B cell (primary cell): Measurements from ENCODE around the gene EFR3B. TPM values are rescaled to one million over a fixed set of nuclear protein-coding genes. Genes with fewer than 3 reads are reported as not detected.
A peak's percentile ranks its signal among the peaks of the same experiment; 100 is the strongest.

Experiments used
- ATAC-seq: fragments of 200-7000 bp; cut with Tn5 transposase; one replicate; pipeline ENCODE4 v1.10.0; 2021; ENCODE audit warnings: low read depth, mild to moderate bottlenecking, moderate number of reproducible peaks, moderate library complexity
- CTCF ChIA-PET: fragments of 350-600 bp; sonication (Branson Sonifier 250); formaldehyde crosslinking; loops from one replicate; lab custom pipeline; 2021; ENCODE audit warnings: antibody characterized with exemption, inconsistent platforms; lab: Charles Lee
- POLR2A ChIA-PET: fragments of 350-600 bp; sonication (Branson Sonifier 250); formaldehyde crosslinking; loops from one replicate; lab custom pipeline; 2021; ENCODE audit warnings: antibody characterized with exemption; lab: Charles Lee
- DNase-seq: peaks from one replicate; pipeline ENCODE4 v3.0.0; 2013
- H2AFZ ChIP-seq: 2 replicates; pipeline ENCODE4 v1.6.1; 2012; ENCODE audit warnings: mild to moderate bottlenecking, low read depth, low read length; ENCODE audit not compliant: insufficient read depth, poor library complexity, severe bottlenecking
- H3K27ac ChIP-seq, 2 donors: 1 replicate in 1 of 2; 2 replicates in 1 of 2; pipeline ENCODE4 v1.5.1; 2012 to 2013; ENCODE audit warnings: low read length in 2 of 2, mild to moderate bottlenecking in 2 of 2, moderate library complexity in 1 of 2
- H3K27me3 ChIP-seq, 4 experiments: fragments of 200-600 bp in 1 of 4; sonication (generic) in 1 of 4; replicated peaks in 1 of 4; 1 replicate in 2 of 4; 2 replicates in 2 of 4; pipeline versions ENCODE4 v1.6.1 to v1.7.0; 2013 to 2016; ENCODE audit warnings: low read length in 3 of 4, mild to moderate bottlenecking in 2 of 4, mixed read lengths in 1 of 4, moderate library complexity in 1 of 4; ENCODE audit not compliant: insufficient read depth in 4 of 4, control insufficient read depth in 3 of 4; ENCODE audit errors: control extremely low read depth in 1 of 4
- H3K36me3 ChIP-seq, 2 experiments: replicated peaks in 1 of 2; 1 replicate in 1 of 2; 2 replicates in 1 of 2; pipeline versions ENCODE4 v1.6.1 to v1.7.1; 2013; ENCODE audit warnings: low read length in 1 of 2; ENCODE audit not compliant: insufficient read depth in 2 of 2, control insufficient read depth in 1 of 2; ENCODE audit errors: control extremely low read depth in 1 of 2, extremely low read depth in 1 of 2
- H3K4me1 ChIP-seq, 2 donors: fragments of 200-600 bp in 1 of 2; sonication (generic) in 1 of 2; 1 replicate in 1 of 2; 2 replicates in 1 of 2; pipeline versions ENCODE4 v1.5.1 to v1.6.1; 2013 to 2017; ENCODE audit warnings: low read length in 2 of 2; ENCODE audit not compliant: control insufficient read depth in 2 of 2, insufficient read depth in 2 of 2
- H3K4me2 ChIP-seq: replicated peaks from 2 replicates; pipeline ENCODE3; 2012; ENCODE audit warnings: mild to moderate bottlenecking, low read depth, low read length; ENCODE audit not compliant: poor library complexity, severe bottlenecking
- H3K4me3 ChIP-seq, 5 experiments: fragments of 200-600 bp in 1 of 5; sonication (generic) in 1 of 5; 1 replicate in 3 of 5; 2 replicates in 2 of 5; pipeline versions ENCODE4 v1.5.1 to v1.7.0; 2011 to 2016; ENCODE audit warnings: low read length in 4 of 5, mild to moderate bottlenecking in 4 of 5, low read depth in 2 of 5, control low read depth in 1 of 5, moderate library complexity in 1 of 5; ENCODE audit not compliant: insufficient read depth in 1 of 5; ENCODE audit errors: control extremely low read depth in 1 of 5, extremely low read depth in 1 of 5
- H3K79me2 ChIP-seq: fragments of 200-600 bp; sonication (generic); one replicate; pipeline ENCODE4 v1.6.0; 2016; ENCODE audit warnings: low read length; ENCODE audit not compliant: control insufficient read depth, insufficient read depth
- H3K9ac ChIP-seq: fragments of 200-600 bp; sonication (generic); 2 replicates; pipeline ENCODE4 v1.6.1; 2017; ENCODE audit warnings: mild to moderate bottlenecking, low read length, moderate library complexity
- H3K9me3 ChIP-seq, 3 donors: one replicate each; pipeline versions ENCODE4 v1.6.1 to v1.7.1; 2013; ENCODE audit warnings: low read length in 2 of 3; ENCODE audit not compliant: control insufficient read depth in 2 of 3, insufficient read depth in 1 of 3; ENCODE audit errors: control extremely low read depth in 1 of 3
- H4K20me1 ChIP-seq: 2 replicates; pipeline ENCODE4 v1.6.0; 2012; ENCODE audit warnings: mild to moderate bottlenecking, low read length; ENCODE audit not compliant: insufficient read depth, control insufficient read depth, poor library complexity, severe bottlenecking
- H3K27ac Mint-ChIP-seq: one replicate; pipeline ENCODE4 v1.8.0; 2021; ENCODE audit warnings: mixed read lengths
- H3K27me3 Mint-ChIP-seq: one replicate; pipeline ENCODE4 v1.8.0; 2021; ENCODE audit warnings: mixed read lengths
- H3K4me1 Mint-ChIP-seq: one replicate; pipeline ENCODE4 v1.8.0; 2021; ENCODE audit warnings: mixed read lengths
- H3K4me3 Mint-ChIP-seq: one replicate; pipeline ENCODE4 v1.8.0; 2021; ENCODE audit warnings: mixed read lengths
- H3K9me3 Mint-ChIP-seq: one replicate; pipeline ENCODE4 v1.8.0; 2022; ENCODE audit warnings: mixed read lengths; ENCODE audit not compliant: insufficient read depth
- EZH2 ChIP-seq: IDR thresholded peaks from 2 replicates; pipeline ENCODE4 v1.6.1; 2012; ENCODE audit warnings: borderline replicate concordance, low read depth, mild to moderate bottlenecking, moderate library complexity, low read length; ENCODE audit not compliant: insufficient read depth, poor library complexity, severe bottlenecking
- WGBS: methylation state at CpG from one replicate; pipeline ENCODE4 v1.1.5; 2013; ENCODE audit warnings: missing lambda C conversion rate; ENCODE audit not compliant: insufficient coverage; 5-methylcytosine and 5-hydroxymethylcytosine counted together
- intact Hi-C: fragments of 100-400 bp; cut with micrococcal nuclease; formaldehyde crosslinking; loops from one replicate; pipeline ENCODE4 v1.10.0; 2022
- polyA plus RNA-seq: library from polyadenylated mRNA; depleted of rRNA; stranded (reverse); fragments of >200 nt; gene quantifications from 2 replicates; pipeline ENCODE4 v1.2.3, GENCODE V29; 2012
- total RNA-seq, 2 donors: library from RNA; stranded (reverse); fragments of 120-200 nt in 1 of 2; gene quantifications; 1 replicate in 1 of 2; 2 replicates in 1 of 2; pipeline versions ENCODE4 v1.2.3 to v1.2.4, GENCODE V29; 2013 to 2022
- TF ChIP-seq, protein P1 (sequence below): fragments of 200-600 bp; IDR thresholded peaks from one replicate; pipeline ENCODE4 v1.8.0; 2022; ENCODE audit warnings: antibody characterized with exemption, mild to moderate bottlenecking

The EFR3B gene
- total and polyA plus RNA-seq, 2 donors (not counting 1 experiment from before 2014, with no cell fraction given) = 0.15 TPM; not detected in 1

DNA sequence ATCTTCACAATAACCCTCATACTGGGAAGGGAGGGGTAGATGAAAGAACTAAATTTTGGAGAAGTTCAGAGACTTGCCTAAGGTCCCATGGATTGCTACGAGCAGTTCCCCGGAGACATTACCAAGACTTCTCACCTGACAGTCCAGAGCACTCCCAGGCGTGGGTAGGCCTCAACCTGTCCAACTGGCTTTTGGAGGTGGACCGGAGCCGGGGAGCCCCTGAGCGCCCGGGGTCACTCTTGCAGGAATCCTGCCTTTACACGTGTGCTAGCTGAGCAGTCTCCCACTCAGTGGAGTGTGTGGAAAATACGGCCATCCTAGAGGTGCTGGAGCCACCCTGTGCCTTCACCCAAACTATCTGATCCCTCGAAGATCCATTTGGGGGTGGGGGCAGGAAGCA lies 118.5 kb downstream of the EFR3B start:
- peak overlapping the region in 1 of 5 experiments; percentile 67 for H3K4me3 ChIP-seq
- no peak overlapping the region for H3K27ac ChIP-seq
- Mint-ChIP-seq H3K4me1 (peaks cover 24% of the 10 kb centered on the region), H3K4me3 (peak overlapping the region; percentile 80), H3K27me3 (no peaks in the 10 kb centered on the region), H3K27ac (peak overlapping the region; percentile 32), H3K9me3 (no peaks in the 10 kb centered on the region)
- ChIA-PET POLR2A (no interaction called here), CTCF (no interaction called here)
- peaks cover 17 to 22% of the 10 kb centered on the region in 2 donors for H3K4me1 ChIP-seq
- TF ChIP-seq, protein P1, sequence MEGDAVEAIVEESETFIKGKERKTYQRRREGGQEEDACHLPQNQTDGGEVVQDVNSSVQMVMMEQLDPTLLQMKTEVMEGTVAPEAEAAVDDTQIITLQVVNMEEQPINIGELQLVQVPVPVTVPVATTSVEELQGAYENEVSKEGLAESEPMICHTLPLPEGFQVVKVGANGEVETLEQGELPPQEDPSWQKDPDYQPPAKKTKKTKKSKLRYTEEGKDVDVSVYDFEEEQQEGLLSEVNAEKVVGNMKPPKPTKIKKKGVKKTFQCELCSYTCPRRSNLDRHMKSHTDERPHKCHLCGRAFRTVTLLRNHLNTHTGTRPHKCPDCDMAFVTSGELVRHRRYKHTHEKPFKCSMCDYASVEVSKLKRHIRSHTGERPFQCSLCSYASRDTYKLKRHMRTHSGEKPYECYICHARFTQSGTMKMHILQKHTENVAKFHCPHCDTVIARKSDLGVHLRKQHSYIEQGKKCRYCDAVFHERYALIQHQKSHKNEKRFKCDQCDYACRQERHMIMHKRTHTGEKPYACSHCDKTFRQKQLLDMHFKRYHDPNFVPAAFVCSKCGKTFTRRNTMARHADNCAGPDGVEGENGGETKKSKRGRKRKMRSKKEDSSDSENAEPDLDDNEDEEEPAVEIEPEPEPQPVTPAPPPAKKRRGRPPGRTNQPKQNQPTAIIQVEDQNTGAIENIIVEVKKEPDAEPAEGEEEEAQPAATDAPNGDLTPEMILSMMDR = no peak
- TF ChIP-seq EZH2 = no peak
- H3K79me2 ChIP-seq = peaks cover 9% of the 10 kb centered on the region
- H3K9me3 ChIP-seq = peaks cover 0 to 11% (median 0%) of the 10 kb centered on the region in 3 donors
- intact Hi-C loops = loop anchor here (10.0 kb wide), 2 partner anchors 116 to 204 kb away; partner anchors contain the start of gene EFR3B
- H3K4me2 ChIP-seq = peak overlapping the region; percentile 76
- DNase-seq (no peak), ATAC-seq (no peak)
- 88% methylated on average over 9 of the region's 10 CpGs for WGBS
- H2AFZ ChIP-seq = no peak overlapping the region
- no peak overlapping the region for H3K9ac ChIP-seq
- no peaks in the 10 kb centered on the region for H3K36me3 ChIP-seq
- no peaks in the 10 kb centered on the region for H4K20me1 ChIP-seq
- H3K27me3 ChIP-seq = no peaks in the 10 kb centered on the region

DNA sequence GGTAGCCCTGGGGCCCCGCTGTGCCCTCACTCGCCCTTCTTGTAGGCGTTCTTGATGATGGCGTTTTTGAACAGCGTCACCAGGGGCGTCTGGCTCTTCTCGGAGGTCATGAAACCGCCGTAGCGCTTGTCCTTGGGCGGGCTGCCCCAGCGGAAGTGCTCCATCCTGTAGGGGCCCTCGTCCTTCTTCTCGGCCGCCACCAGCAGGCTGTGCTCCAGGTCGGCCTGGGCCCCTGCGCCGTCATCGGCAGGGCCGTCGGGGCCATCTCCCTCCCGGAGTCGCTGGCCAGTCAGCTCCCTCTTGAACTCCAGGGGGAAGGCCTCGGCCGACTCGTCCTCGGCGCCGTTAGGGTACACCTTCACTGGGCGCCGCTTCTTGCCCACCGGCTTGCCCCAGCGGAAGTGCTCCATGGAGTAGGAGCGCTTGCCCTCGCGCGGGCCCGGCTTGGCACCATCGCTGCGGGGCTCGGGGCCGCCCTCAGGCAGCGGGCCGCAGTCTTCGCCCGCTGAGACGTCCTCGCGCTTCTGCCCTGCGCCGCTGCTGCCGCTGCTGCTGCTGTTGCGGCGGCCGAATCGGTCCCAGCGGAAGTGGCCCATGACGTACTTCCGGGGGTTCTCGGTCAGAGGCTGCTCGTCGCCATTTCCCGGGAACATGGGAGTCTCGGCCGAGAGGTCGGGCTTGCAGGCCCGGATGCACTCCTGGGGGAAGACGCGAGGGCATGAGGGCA lies 119.3 kb downstream of the EFR3B start:
- H3K4me2 ChIP-seq = peak overlapping the region; percentile 76
- no peaks in the 10 kb centered on the region for H3K27me3 ChIP-seq
- intact Hi-C loops = loop anchor here (10.0 kb wide), 2 partner anchors 116 to 204 kb away; partner anchors contain the start of gene EFR3B
- H2AFZ ChIP-seq = peak overlapping the region; percentile 74
- Mint-ChIP-seq H3K9me3 (no peaks in the 10 kb centered on the region), H3K27me3 (no peaks in the 10 kb centered on the region), H3K4me1 (peaks cover 33% of the 10 kb centered on the region), H3K27ac (peak overlapping the region; percentile 83), H3K4me3 (peak overlapping the region; percentile 80)
- peak overlapping the region; percentile 46 to 83 for H3K27ac ChIP-seq
- ChIA-PET POLR2A (no interaction called here), CTCF (no interaction called here)
- H3K9me3 ChIP-seq = peaks cover 0 to 11% (median 0%) of the 10 kb centered on the region in 3 donors
- peak; percentile 82 for DNase-seq
- ATAC-seq = peak; percentile 35
- peaks cover 26 to 29% of the 10 kb centered on the region in 2 donors for H3K4me1 ChIP-seq
- 48% methylated on average over 69 of the region's 69 CpGs for WGBS
- no peaks in the 10 kb centered on the region for H3K36me3 ChIP-seq
- H3K9ac ChIP-seq = peak overlapping the region; percentile 66
- H4K20me1 ChIP-seq = no peaks in the 10 kb centered on the region
- peak overlapping the region in 4 of 5 experiments; percentile 49 to 67 (median 58) for H3K4me3 ChIP-seq
- TF ChIP-seq, protein P1 = no peak
- no peak for TF ChIP-seq EZH2
- H3K79me2 ChIP-seq = peaks cover 9% of the 10 kb centered on the region
